ENCODE data around the gene CAB39L.

DNA sequence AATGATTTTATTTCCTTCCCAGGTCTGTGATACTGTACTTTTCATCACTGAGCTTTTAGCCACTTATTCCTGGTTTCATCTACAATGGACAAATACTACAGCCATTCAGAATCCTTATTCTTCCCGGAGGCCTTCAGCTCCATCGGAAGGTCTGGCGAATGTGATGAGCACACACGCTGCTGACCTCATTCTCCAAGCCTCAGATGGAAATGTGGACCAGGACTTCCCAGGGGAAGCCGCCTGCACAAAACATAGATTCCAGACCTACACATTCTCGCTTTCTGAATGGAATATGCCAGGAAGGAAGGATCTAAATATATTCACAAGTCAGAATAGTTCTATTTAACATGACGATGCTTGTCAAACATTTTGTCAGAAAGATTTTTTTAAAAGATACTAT, 120.5 kb downstream of the CAB39L start:
- TF ChIP-seq CTCF (IDR thresholded peaks at IDR 0.05; ENCODE audit: low read depth, low read length) (no peak), EZH2phosphoT487 (IDR thresholded peaks at IDR 0.05; ENCODE audit: low read depth) (no peak)

All from OCI-LY3 (cell line).